ENCODE results near the gene PTDSS2.

The PTDSS2 gene

DNA sequence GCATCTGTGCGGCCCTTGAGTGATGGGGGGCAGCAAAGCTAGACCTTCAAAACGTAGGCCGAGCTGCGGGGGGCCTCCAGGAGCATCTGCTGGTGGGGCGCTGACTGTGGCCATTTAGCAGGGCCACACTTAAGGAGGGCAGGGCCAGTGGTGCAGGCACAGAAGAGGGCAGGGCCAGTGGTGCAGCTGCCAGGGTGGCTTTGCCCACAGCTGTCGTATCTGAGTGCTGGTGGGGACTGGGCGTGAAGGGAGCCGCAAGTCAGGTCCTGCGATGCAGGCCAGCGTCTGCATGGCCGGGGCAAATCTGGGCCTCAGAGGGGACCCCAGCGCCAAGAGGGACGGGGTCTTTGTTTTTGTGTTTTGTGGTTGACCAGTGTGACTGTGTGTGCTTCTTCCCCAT is 29.2 kb downstream of the PTDSS2 start:
- TF ChIP-seq, protein P1, sequence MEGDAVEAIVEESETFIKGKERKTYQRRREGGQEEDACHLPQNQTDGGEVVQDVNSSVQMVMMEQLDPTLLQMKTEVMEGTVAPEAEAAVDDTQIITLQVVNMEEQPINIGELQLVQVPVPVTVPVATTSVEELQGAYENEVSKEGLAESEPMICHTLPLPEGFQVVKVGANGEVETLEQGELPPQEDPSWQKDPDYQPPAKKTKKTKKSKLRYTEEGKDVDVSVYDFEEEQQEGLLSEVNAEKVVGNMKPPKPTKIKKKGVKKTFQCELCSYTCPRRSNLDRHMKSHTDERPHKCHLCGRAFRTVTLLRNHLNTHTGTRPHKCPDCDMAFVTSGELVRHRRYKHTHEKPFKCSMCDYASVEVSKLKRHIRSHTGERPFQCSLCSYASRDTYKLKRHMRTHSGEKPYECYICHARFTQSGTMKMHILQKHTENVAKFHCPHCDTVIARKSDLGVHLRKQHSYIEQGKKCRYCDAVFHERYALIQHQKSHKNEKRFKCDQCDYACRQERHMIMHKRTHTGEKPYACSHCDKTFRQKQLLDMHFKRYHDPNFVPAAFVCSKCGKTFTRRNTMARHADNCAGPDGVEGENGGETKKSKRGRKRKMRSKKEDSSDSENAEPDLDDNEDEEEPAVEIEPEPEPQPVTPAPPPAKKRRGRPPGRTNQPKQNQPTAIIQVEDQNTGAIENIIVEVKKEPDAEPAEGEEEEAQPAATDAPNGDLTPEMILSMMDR (IDR thresholded peaks at IDR 0.05) = no peak
- DNase-seq (ENCODE audit: low spot score) = no peak
- H3K27ac ChIP-seq = no peak overlapping the region

DNA sequence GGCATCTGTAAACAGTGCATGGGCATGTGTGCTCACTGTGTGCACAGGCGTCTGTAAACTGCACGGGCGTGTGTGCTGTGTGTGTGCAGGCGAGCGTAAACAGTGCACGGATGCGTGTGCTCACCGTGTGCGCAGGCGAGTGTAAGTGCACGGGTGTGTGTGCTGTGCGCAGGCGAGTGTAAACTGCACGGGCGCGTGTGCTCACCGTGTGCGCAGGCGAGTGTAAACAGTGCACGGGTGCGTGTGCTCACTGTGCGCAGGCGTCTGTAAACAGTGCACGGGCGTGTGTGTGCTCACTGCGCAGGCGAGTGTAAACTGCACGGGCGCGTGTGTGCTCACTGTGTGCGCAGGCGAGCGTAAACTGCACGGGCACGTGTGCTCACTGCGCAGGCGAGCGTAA is 34.5 kb downstream of the PTDSS2 start:
- H3K27ac ChIP-seq = no peak overlapping the region
- no peak for DNase-seq (ENCODE audit: low spot score)
- H3K4me3 ChIP-seq = no peak overlapping the region
- TF ChIP-seq, protein P1 (IDR thresholded peaks at IDR 0.05) = no peak

More for the DNA sequence above, 29.2 kb downstream of the PTDSS2 start:
- no peak overlapping the region for H3K4me3 ChIP-seq

DNA sequence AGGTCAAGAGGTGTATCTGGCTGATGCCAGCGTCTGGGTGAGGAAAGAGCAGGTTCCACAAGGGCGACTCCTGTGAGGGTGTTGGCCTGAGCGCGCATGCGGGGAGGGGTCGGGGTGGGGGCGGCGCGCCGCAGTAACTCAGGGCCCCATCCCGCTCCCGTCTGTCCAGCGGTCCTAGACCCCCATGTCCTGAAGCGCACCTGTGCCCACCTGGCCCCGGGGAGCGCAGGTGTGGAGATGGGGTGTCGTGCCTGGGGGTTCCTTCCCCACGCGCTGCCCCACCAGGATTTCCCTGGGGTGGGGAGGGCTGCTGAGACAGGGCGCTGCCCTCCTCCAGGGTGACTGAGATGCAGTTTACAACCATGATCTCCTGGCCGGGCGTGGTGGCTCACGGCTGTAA is 36.1 kb downstream of the PTDSS2 start:
- H3K4me3 ChIP-seq = no peak overlapping the region
- H3K27ac ChIP-seq = no peak overlapping the region
- no peak for DNase-seq (ENCODE audit: low spot score)
- TF ChIP-seq, protein P1 (IDR thresholded peaks at IDR 0.05) = no peak

DNA sequence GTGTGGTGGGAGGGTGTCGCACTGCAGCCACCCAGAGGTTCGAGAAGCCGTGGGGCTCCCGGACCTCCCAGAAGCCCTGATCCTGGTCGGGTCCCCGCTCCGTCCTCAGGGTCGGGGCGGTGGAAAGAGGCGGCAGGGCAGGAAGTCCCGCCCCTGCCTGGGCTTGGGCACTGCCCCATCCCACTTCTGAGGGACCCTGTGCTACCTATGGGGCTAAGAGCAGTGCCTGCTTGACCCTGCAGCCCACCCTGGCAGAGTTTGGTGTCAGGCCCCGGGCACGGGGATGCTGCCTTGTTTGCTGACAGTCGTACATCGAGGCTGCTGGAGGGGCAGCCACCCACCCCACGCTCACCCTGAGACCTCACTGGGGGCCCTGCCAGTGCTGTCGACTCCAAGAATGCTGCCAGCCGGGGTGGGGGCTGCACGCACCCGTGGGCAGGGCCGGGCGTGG is 37.5 kb downstream of the PTDSS2 start:
- no peak for DNase-seq (ENCODE audit: low spot score)
- TF ChIP-seq, protein P1 (IDR thresholded peaks at IDR 0.05) = no peak
- Histone ChIP-seq H3K27ac (no peak overlapping the region), H3K4me3 (no peak overlapping the region)

DNA sequence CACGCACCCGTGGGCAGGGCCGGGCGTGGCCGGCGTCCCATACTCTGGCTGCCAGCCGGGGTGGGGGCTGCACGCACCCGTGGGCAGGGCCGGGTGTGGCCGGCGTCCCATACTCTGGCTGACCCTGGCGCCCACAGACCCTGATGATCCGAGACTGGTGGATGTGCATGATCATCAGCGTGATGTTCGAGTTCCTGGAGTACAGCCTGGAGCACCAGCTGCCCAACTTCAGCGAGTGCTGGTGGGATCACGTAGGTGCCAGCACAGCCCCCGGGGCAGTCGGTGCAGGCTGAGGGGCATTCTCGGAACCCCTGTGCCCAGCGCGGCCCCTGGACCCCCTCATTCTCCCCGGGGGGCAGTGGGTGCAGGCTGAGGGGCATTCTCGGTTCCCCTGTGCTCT is 38.0 kb downstream of the PTDSS2 start:
- Histone ChIP-seq H3K27ac (no peak overlapping the region), H3K4me3 (no peak overlapping the region)
- no peak for DNase-seq (ENCODE audit: low spot score)
- TF ChIP-seq, protein P1 (IDR thresholded peaks at IDR 0.05) = no peak

DNA sequence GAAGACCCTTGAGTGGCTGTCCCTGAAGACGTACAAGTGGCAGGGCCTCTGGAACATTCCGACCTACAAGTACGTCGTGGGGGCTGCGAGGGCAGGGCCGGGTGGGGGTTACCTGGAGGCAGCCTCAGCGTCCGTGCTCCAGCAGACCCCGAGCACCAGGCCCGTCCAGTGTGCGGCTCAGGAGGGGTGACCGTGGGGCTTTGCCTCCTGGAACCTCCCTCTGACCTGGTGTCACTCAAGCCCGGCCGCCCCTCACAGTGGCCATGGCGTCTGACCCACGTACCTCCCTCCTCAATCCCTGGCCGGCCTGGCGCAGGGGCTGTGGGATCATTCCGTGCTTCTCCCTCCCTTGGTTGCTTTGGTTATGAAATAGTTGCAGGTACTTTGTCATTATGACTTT is 38.5 kb downstream of the PTDSS2 start:
- Histone ChIP-seq H3K4me3 (no peak overlapping the region), H3K27ac (no peak overlapping the region)
- TF ChIP-seq, protein P1 (IDR thresholded peaks at IDR 0.05) = no peak
- no peak for DNase-seq (ENCODE audit: low spot score)

DNA sequence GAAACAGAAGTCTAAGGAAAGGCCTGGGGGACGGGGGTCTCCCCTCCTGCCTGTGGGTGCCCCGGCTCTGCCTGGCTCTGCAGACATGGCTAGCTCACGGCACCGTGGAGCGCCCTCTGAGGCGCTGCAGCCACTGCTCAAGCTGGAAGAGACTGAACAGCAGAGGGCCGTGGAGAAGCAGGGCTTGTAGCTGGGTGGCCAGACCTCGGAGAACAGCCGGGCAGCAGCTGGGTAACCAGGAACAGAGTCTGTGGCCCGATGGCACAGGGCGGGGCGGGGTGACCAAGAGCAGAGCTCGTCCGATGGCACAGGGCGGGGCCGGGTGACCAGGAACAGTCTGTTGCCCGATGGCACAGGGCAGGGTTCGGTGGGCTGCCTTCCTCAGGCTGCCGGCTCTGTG is 38.9 kb downstream of the PTDSS2 start:
- no peak for DNase-seq (ENCODE audit: low spot score)
- TF ChIP-seq, protein P1 (IDR thresholded peaks at IDR 0.05) = no peak
- Histone ChIP-seq H3K27ac (no peak overlapping the region), H3K4me3 (no peak overlapping the region)

Data from coronary artery (tissue), 2 donors.